H1 (cell line): ENCODE results near the gene ZBTB20. TPM values are rescaled to one million over a fixed set of nuclear protein-coding genes. Genes with fewer than 3 reads are reported as not detected.

Source experiments
- CTCF ChIA-PET: fragments of 300-600 bp; sonication (Branson Sonifier 250); formaldehyde crosslinking; loops from one replicate; lab custom pipeline; 2021; ENCODE audit not compliant: partially characterized antibody; lab: Charles Lee
- POLR2A ChIA-PET: fragments of 300-600 bp; sonication (Branson Sonifier 250); formaldehyde crosslinking; loops from one replicate; lab custom pipeline; 2021; ENCODE audit warnings: inconsistent platforms; ENCODE audit not compliant: partially characterized antibody; lab: Charles Lee
- DNase-seq, 2 experiments: peaks; one replicate each; pipeline versions ENCODE4 v3.0.0 to v3.0.0-alpha.2; 2010 to 2022; ENCODE audit warnings: low spot score in 2 of 2, low read depth in 1 of 2, mixed read lengths in 1 of 2
- FAIRE-seq: peaks from 2 replicates; lab custom pipeline; 2011; peaks lifted over from hg19 to GRCh38; lab: Jason Lieb, UNC
- H2AFZ ChIP-seq: 2 replicates; pipeline ENCODE4 v1.8.1; 2012; ENCODE audit warnings: low read length, inconsistent platforms
- H2AK5ac ChIP-seq: 2 replicates; pipeline ENCODE4 v1.6.1; 2013; ENCODE audit warnings: low read depth, low read length
- H2BK120ac ChIP-seq: replicated peaks from 2 replicates; pipeline ENCODE3; 2013; ENCODE audit warnings: low read depth, low read length, inconsistent platforms
- H2BK12ac ChIP-seq: 2 replicates; pipeline ENCODE4 v1.6.1; 2013; ENCODE audit warnings: low read depth, low read length
- H2BK15ac ChIP-seq: 2 replicates; pipeline ENCODE4 v1.6.1; 2013; ENCODE audit warnings: low read length
- H2BK20ac ChIP-seq: 2 replicates; pipeline ENCODE4 v1.6.1; 2013; ENCODE audit warnings: low read length
- H2BK5ac ChIP-seq: 2 replicates; pipeline ENCODE4 v1.6.1; 2013; ENCODE audit warnings: low read depth, low read length
- H3K14ac ChIP-seq: 2 replicates; pipeline ENCODE4 v1.6.1; 2013; ENCODE audit warnings: inconsistent platforms; ENCODE audit not compliant: insufficient read length
- H3K18ac ChIP-seq: 2 replicates; pipeline ENCODE4 v1.6.1; 2013; ENCODE audit warnings: low read length; ENCODE audit errors: extremely low read depth
- H3K23ac ChIP-seq: 2 replicates; pipeline ENCODE4 v1.6.1; 2013; ENCODE audit warnings: inconsistent platforms; ENCODE audit not compliant: insufficient read length
- H3K23me2 ChIP-seq: 2 replicates; pipeline ENCODE4 v1.6.1; 2013; ENCODE audit warnings: low read depth, low read length
- H3K27ac ChIP-seq: 2 replicates; pipeline ENCODE4 v1.6.1; 2011; ENCODE audit warnings: low read depth, low read length, inconsistent platforms
- H3K27me3 ChIP-seq, 4 experiments: replicated peaks in 1 of 4; 1 replicate in 1 of 4; 2 replicates in 3 of 4; pipeline versions ENCODE4 v1.6.1 to v1.8.1; 2011 to 2013; ENCODE audit warnings: low read length in 3 of 4, mild to moderate bottlenecking in 3 of 4, inconsistent platforms in 2 of 4, mixed read lengths in 2 of 4, moderate library complexity in 1 of 4; ENCODE audit not compliant: control insufficient read depth in 3 of 4, insufficient read depth in 3 of 4; ENCODE audit errors: extremely low read depth in 1 of 4
- H3K36me3 ChIP-seq, 4 experiments: 2 replicates each; pipeline versions ENCODE4 v1.6.1 to v1.8.1; 2011 to 2013; ENCODE audit warnings: mild to moderate bottlenecking in 4 of 4, low read length in 3 of 4, moderate library complexity in 2 of 4, control low read depth in 1 of 4, inconsistent platforms in 1 of 4; ENCODE audit not compliant: insufficient read depth in 4 of 4, control insufficient read depth in 2 of 4
- H3K4ac ChIP-seq: replicated peaks from 2 replicates; pipeline ENCODE3; 2013; ENCODE audit warnings: low read length, low read depth, mixed read lengths, inconsistent platforms; ENCODE audit not compliant: insufficient read length
- H3K4me1 ChIP-seq, 4 experiments: replicated peaks in 1 of 4; 1 replicate in 1 of 4; 2 replicates in 3 of 4; pipeline versions ENCODE4 v1.6.1 to v1.8.1; 2011 to 2013; ENCODE audit warnings: low read length in 3 of 4, inconsistent platforms in 2 of 4, mixed read lengths in 1 of 4; ENCODE audit not compliant: insufficient read depth in 4 of 4, control insufficient read depth in 3 of 4
- H3K4me2 ChIP-seq, 2 experiments: 2 replicates each; pipeline versions ENCODE4 v1.6.1 to v1.8.1; 2011 to 2013; ENCODE audit warnings: low read depth in 2 of 2, low read length in 2 of 2, control low read depth in 1 of 2, inconsistent platforms in 1 of 2, mild to moderate bottlenecking in 1 of 2; ENCODE audit not compliant: insufficient read depth in 1 of 2
- H3K4me3 ChIP-seq, 4 experiments: fragments of 200-600, 300-600 bp in 1 of 4; sonication (generic), shearing (Covaris generic), sonication (Bioruptor Twin) in 1 of 4; 2 replicates each; pipeline versions ENCODE4 v1.5.1 to v1.8.1; 2011 to 2016; ENCODE audit warnings: low read length in 4 of 4, low read depth in 3 of 4, control low read depth in 2 of 4, inconsistent platforms in 2 of 4, mild to moderate bottlenecking in 2 of 4, mixed read lengths in 1 of 4, moderate library complexity in 1 of 4; ENCODE audit not compliant: insufficient read depth in 2 of 4; ENCODE audit errors: extremely low read depth in 1 of 4
- H3K56ac ChIP-seq: replicated peaks from 2 replicates; pipeline ENCODE3; 2013; ENCODE audit warnings: low read depth, mild to moderate bottlenecking, mixed read lengths, low read length, inconsistent platforms; ENCODE audit not compliant: insufficient read length
- H3K79me1 ChIP-seq: 2 replicates; pipeline ENCODE4 v1.6.1; 2013; ENCODE audit warnings: low read depth, low read length, control low read depth
- H3K79me2 ChIP-seq, 2 experiments: 2 replicates each; pipeline versions ENCODE4 v1.6.1 to v1.8.1; 2012 to 2013; ENCODE audit warnings: low read length in 2 of 2, mild to moderate bottlenecking in 2 of 2, inconsistent platforms in 1 of 2; ENCODE audit not compliant: insufficient read depth in 2 of 2, control insufficient read depth in 1 of 2
- H3K9ac ChIP-seq, 4 experiments: replicated peaks in 1 of 4; 1 replicate in 1 of 4; 2 replicates in 3 of 4; pipeline versions ENCODE4 v1.6.1 to v1.8.1; 2011 to 2013; ENCODE audit warnings: low read depth in 3 of 4, low read length in 3 of 4, control low read depth in 2 of 4, mild to moderate bottlenecking in 2 of 4, moderate library complexity in 2 of 4, inconsistent platforms in 1 of 4; ENCODE audit errors: extremely low read depth in 1 of 4
- H3K9me3 ChIP-seq, 2 experiments: 2 replicates each; pipeline versions ENCODE4 v1.6.1 to v1.8.1; 2012 to 2013; ENCODE audit warnings: mild to moderate bottlenecking in 2 of 2, moderate library complexity in 2 of 2, control low read depth in 1 of 2, inconsistent platforms in 1 of 2, low read depth in 1 of 2, low read length in 1 of 2, mixed read lengths in 1 of 2; ENCODE audit not compliant: insufficient read depth in 2 of 2
- H4K20me1 ChIP-seq, 2 experiments: replicated peaks in 1 of 2; 2 replicates each; pipeline versions ENCODE3 to v1.8.1; 2011 to 2013; ENCODE audit warnings: inconsistent platforms in 2 of 2, low read length in 2 of 2, mild to moderate bottlenecking in 1 of 2; ENCODE audit not compliant: insufficient read depth in 2 of 2, control insufficient read depth in 1 of 2
- H4K5ac ChIP-seq: 2 replicates; pipeline ENCODE4 v1.6.1; 2013; ENCODE audit warnings: low read length, low read depth, mixed read lengths, inconsistent platforms; ENCODE audit not compliant: insufficient read length
- H4K8ac ChIP-seq: 2 replicates; pipeline ENCODE4 v1.8.0; 2013; ENCODE audit warnings: mild to moderate bottlenecking, moderate library complexity, low read length, inconsistent platforms; ENCODE audit not compliant: insufficient read depth; ENCODE audit errors: extremely low read depth
- H4K91ac ChIP-seq: replicated peaks from 2 replicates; pipeline ENCODE3; 2013; ENCODE audit warnings: low read length, mixed read lengths, inconsistent platforms; ENCODE audit not compliant: insufficient read length
- EGR1 ChIP-seq: IDR thresholded peaks from 2 replicates; pipeline ENCODE4 v1.6.1; 2011; ENCODE audit warnings: low read depth, low read length, borderline replicate concordance
- WGBS, 2 experiments: shearing (Covaris generic) in 1 of 2; methylation state at CpG; one replicate each; pipeline versions ENCODE4 v1.1.6 to v1.1.7; 2013 to 2015; ENCODE audit warnings: low lambda C conversion rate in 2 of 2, mixed read lengths in 2 of 2, inconsistent platforms in 1 of 2, low coverage in 1 of 2, missing lambda C conversion rate in 1 of 2; ENCODE audit not compliant: insufficient replicate concordance in 2 of 2, insufficient coverage in 1 of 2, insufficient read length in 1 of 2; ENCODE audit errors: extremely low coverage in 1 of 2, missing lambda C conversion rate in 1 of 2; 5-methylcytosine and 5-hydroxymethylcytosine counted together
- polyA plus RNA-seq, 7 experiments: library from polyadenylated mRNA; depleted of rRNA in 3 of 7; stranded (reverse) in 5 of 7; unstranded in 2 of 7; fragments of >200 nt in 5 of 7; fragments of 200-250 nt in 2 of 7; gene quantifications; 1 replicate in 5 of 7; 2 replicates in 1 of 7; 4 replicates in 1 of 7; pipeline versions ENCODE4 v1.2.1 to v1.2.3, GENCODE V29; 2011 to 2013; ENCODE audit warnings: missing spikeins in 2 of 7, mixed read lengths in 2 of 7
- total RNA-seq: library from RNA; stranded (reverse); fragmentation: NEBNext Ultra II Directional; extraction: Animal tissue kit (Norgen Biotek cat#: 25700); gene quantifications from 2 replicates; pipeline ENCODE4 v1.2.1, GENCODE V29; 2021

The ZBTB20 gene
- total and polyA plus RNA-seq, 2 of the 8 experiments (the other 6 are each of a cell fraction or from before 2014, with no cell fraction given) = 0.35 to 1.3 TPM

GRCh38 chr3:115194476-115194875, 47.4 kb upstream of the ZBTB20 start:
- no peak overlapping the region for H3K14ac ChIP-seq
- no peak overlapping the region for H3K4ac ChIP-seq
- no peak overlapping the region for H3K27ac ChIP-seq
- no peak for DNase-seq
- H3K4me1 ChIP-seq = no peaks in the 10 kb centered on the region
- ChIA-PET CTCF (no interaction called here), POLR2A (no interaction called here)
- H4K20me1 ChIP-seq = no peaks in the 10 kb centered on the region
- H4K91ac ChIP-seq = no peak overlapping the region
- H2BK20ac ChIP-seq = no peak overlapping the region
- no peak overlapping the region for H2BK120ac ChIP-seq
- H3K56ac ChIP-seq = no peak overlapping the region
- 0 out of 4 replicates have a peak, but pooled peaks cover 3 to 9% of the 10 kb centered on the region in 2 experiments for H3K9me3 ChIP-seq
- no peak overlapping the region for H3K4me3 ChIP-seq
- 89% methylated on average over 4 of the region's 4 CpGs; no CpG with 5 or more reads in 1 of the 2 experiments for WGBS, 2 experiments
- no peak overlapping the region for H2BK5ac ChIP-seq
- H3K79me1 ChIP-seq = no peaks in the 10 kb centered on the region
- H3K79me2 ChIP-seq = no peaks in the 10 kb centered on the region
- no peak for FAIRE-seq
- no peak overlapping the region for H2AFZ ChIP-seq
- H3K18ac ChIP-seq = no peak overlapping the region
- H3K23me2 ChIP-seq = no peaks in the 10 kb centered on the region
- no peak overlapping the region for H4K8ac ChIP-seq
- H2BK12ac ChIP-seq = no peak overlapping the region
- no peaks in the 10 kb centered on the region; a peak in 1 of 8 replicates for H3K36me3 ChIP-seq
- no peak overlapping the region for H2AK5ac ChIP-seq
- no peak overlapping the region for H2BK15ac ChIP-seq
- H4K5ac ChIP-seq = no peak overlapping the region
- no peak overlapping the region for H3K9ac ChIP-seq
- no peak overlapping the region for H3K4me2 ChIP-seq
- no peaks in the 10 kb centered on the region for H3K27me3 ChIP-seq
- no peak overlapping the region for H3K23ac ChIP-seq
- TF ChIP-seq EGR1 = no peak
